ENCODE results near the gene MBD6. TPM values are rescaled to one million over a fixed set of nuclear protein-coding genes. Genes with fewer than 3 reads are reported as not detected.
A peak's percentile ranks its signal among the peaks of the same experiment; 100 is the strongest.

MBD6 gene
- total and polyA plus RNA-seq, 2 of the 13 experiments (the other 11 are each of a cell fraction or from before 2014, with no cell fraction given): 4.1 to 5.9 TPM

DNA sequence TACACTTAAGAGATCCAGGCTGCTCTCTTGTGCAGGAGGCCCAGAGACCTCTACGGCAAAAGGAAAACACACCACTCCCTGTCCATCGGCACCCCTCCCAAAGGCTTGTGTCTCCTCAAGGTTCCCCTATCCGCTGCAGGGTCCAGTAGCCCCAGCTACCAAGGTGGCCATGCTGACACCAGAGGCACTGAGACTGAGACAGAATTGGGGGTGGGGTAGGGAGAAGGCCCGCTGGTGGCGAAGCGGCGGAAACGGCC, 2.9 kb upstream of the MBD6 start (continued):
- TF ChIP-seq ZKSCAN8 (CRISPR knock-in tag; IDR thresholded peaks at IDR 0.05; ENCODE audit: borderline replicate concordance) (no peak), ZNF350 (CRISPR knock-in tag; IDR thresholded peaks at IDR 0.05; ENCODE audit: borderline replicate concordance, low read depth) (peak; percentile 18; the same call in 1 of the 2 replicates), ZNF598 (CRISPR knock-in tag; IDR thresholded peaks at IDR 0.05; ENCODE audit: borderline replicate concordance) (no peak), KLF11 (CRISPR knock-in tag; IDR thresholded peaks at IDR 0.05) (no peak), ZNF740 (CRISPR knock-in tag; IDR thresholded peaks at IDR 0.05) (no peak), MZF1 (CRISPR knock-in tag; IDR thresholded peaks at IDR 0.05; ENCODE audit: borderline replicate concordance) (no peak), ZNF343 (CRISPR knock-in tag; IDR thresholded peaks at IDR 0.05) (no peak), ZFP37 (CRISPR knock-in tag; IDR thresholded peaks at IDR 0.05; ENCODE audit: borderline replicate concordance) (no peak), HIVEP1 (CRISPR knock-in tag; IDR thresholded peaks at IDR 0.05) (peak; percentile 44; the same call in 1 of the 2 replicates), PHF8 (CRISPR knock-in tag; IDR thresholded peaks at IDR 0.05) (no peak), GFI1 (CRISPR knock-in tag; IDR thresholded peaks at IDR 0.05; ENCODE audit: borderline replicate concordance) (no peak), ZFP82 (CRISPR knock-in tag; IDR thresholded peaks at IDR 0.05; ENCODE audit: borderline replicate concordance) (no peak), ZNF225 (CRISPR knock-in tag; IDR thresholded peaks at IDR 0.05) (0 out of 2 replicates have a peak, but pooled peaks have one; percentile 48), ETV5 (CRISPR knock-in tag; IDR thresholded peaks at IDR 0.05; ENCODE audit: borderline replicate concordance) (no peak), KIAA2018 (CRISPR knock-in tag; IDR thresholded peaks at IDR 0.05; ENCODE audit: borderline replicate concordance) (no peak), ZSCAN31 (CRISPR knock-in tag; IDR thresholded peaks at IDR 0.05; ENCODE audit: low read depth) (no peak), ZNF446 (CRISPR knock-in tag; IDR thresholded peaks at IDR 0.05) (no peak; the same call in 1 of the 2 replicates), ETS1 (CRISPR knock-in tag; IDR thresholded peaks at IDR 0.05) (no peak), SOX13 (IDR thresholded peaks at IDR 0.05) (no peak), SOX13 (CRISPR knock-in tag; conservative IDR thresholded peaks at IDR 0.05 in 1 of 2, IDR thresholded peaks at IDR 0.05 in 1 of 2) (no peak), PAF1 (CRISPR knock-in tag; IDR thresholded peaks at IDR 0.05) (no peak; the same call in 1 of the 2 replicates), SPEN (CRISPR knock-in tag; IDR thresholded peaks at IDR 0.05; ENCODE audit: low read depth) (no peak), JDP2 (CRISPR knock-in tag; IDR thresholded peaks at IDR 0.05; ENCODE audit: borderline replicate concordance) (no peak), ZNF124 (CRISPR knock-in tag; IDR thresholded peaks at IDR 0.05) (no peak)

Data from HepG2 (cell line).